ENCODE results near the gene HSD17B1.
A peak's percentile ranks its signal among the peaks of the same experiment; 100 is the strongest.
"Not testable (repeated sequence)": the region's sequence is repeated elsewhere in the genome, so short reads cannot be mapped to it uniquely, and the experiment has no call there.

- TF ChIP-seq ZHX1 (CRISPR knock-in tag; IDR thresholded peaks at IDR 0.05; ENCODE audit: low read depth); ZNF792 (CRISPR knock-in tag; IDR thresholded peaks at IDR 0.05); NFYB (CRISPR knock-in tag; IDR thresholded peaks at IDR 0.05); DNMT3B (CRISPR knock-in tag; conservative IDR thresholded peaks at IDR 0.05); ZNF616 (CRISPR knock-in tag; IDR thresholded peaks at IDR 0.05; ENCODE audit: low read depth); POLR2AphosphoS5 (IDR thresholded peaks at IDR 0.05; ENCODE audit: low read depth, low read length); ZNF501 (CRISPR knock-in tag; IDR thresholded peaks at IDR 0.05): not testable (repeated sequence)
- TF ChIP-seq POLR2A (IDR thresholded peaks at IDR 0.05; ENCODE audit: insufficient read depth in 1 of 2, low read depth in 2 of 2, low read length in 2 of 2): peak in 1 of 2 experiments; percentile 30; a peak in 1 of 4 replicates
Measured at GRCh38 chr17:42555961-42556617, 3.4 kb downstream of the HSD17B1 start.
